OCI-LY1 (cell line): ENCODE measurements around the gene FFAR1.
A peak's percentile ranks its signal among the peaks of the same experiment; 100 is the strongest.

Experiments
- H2AFZ ChIP-seq: fragments of 200-600 bp; sonication (generic), shearing (Covaris generic); 2 replicates; pipeline ENCODE4 v1.6.0; 2014; ENCODE audit warnings: antibody characterized with exemption, mild to moderate bottlenecking, low read length
- H3F3A ChIP-seq: fragments of 200-600 bp; sonication (generic), shearing (Covaris generic); 2 replicates; pipeline ENCODE4 v1.6.0; 2014; ENCODE audit warnings: mild to moderate bottlenecking, antibody characterized with exemption, low read length, moderate library complexity; ENCODE audit not compliant: insufficient read depth
- H3K27ac ChIP-seq: fragments of 200-600 bp; sonication (generic); 2 replicates; pipeline ENCODE4 v1.5.1; 2014; ENCODE audit warnings: low read length, mixed run types, mild to moderate bottlenecking, low read depth; ENCODE audit not compliant: poor library complexity, severe bottlenecking
- H3K27me3 ChIP-seq: fragments of 200-600 bp; sonication (generic); 2 replicates; pipeline ENCODE4 v1.6.0; 2014; ENCODE audit warnings: antibody characterized with exemption, mild to moderate bottlenecking, low read length, moderate library complexity; ENCODE audit not compliant: insufficient read depth
- H3K36me3 ChIP-seq: fragments of 200-600 bp; sonication (generic); 2 replicates; pipeline ENCODE4 v1.6.1; 2014; ENCODE audit warnings: mild to moderate bottlenecking, antibody characterized with exemption, low read length, moderate library complexity, mixed read lengths; ENCODE audit not compliant: insufficient read depth
- H3K4me1 ChIP-seq: fragments of 200-600 bp; sonication (generic); 2 replicates; pipeline ENCODE4 v1.5.1; 2014; ENCODE audit warnings: mild to moderate bottlenecking, low read length, moderate library complexity; ENCODE audit not compliant: insufficient read depth, severe bottlenecking
- H3K4me2 ChIP-seq: fragments of 200-600 bp; sonication (generic), shearing (Covaris generic); 2 replicates; pipeline ENCODE4 v1.6.1; 2014; ENCODE audit warnings: low read length
- H3K4me3 ChIP-seq: fragments of 200-600 bp; sonication (generic); 2 replicates; pipeline ENCODE4 v1.5.1; 2014; ENCODE audit warnings: low read length, low read depth, mild to moderate bottlenecking, mixed read lengths; ENCODE audit not compliant: poor library complexity, severe bottlenecking
- H3K79me2 ChIP-seq: fragments of 200-600 bp; shearing (Covaris generic); 2 replicates; pipeline ENCODE4 v1.6.1; 2016; ENCODE audit warnings: mixed run types, low read length, mixed read lengths; ENCODE audit not compliant: insufficient read depth
- H3K9ac ChIP-seq: fragments of 200-600 bp; sonication (generic), shearing (Covaris generic); 2 replicates; pipeline ENCODE4 v1.6.1; 2014; ENCODE audit warnings: mild to moderate bottlenecking, low read length, mixed read lengths
- H3K9me2 ChIP-seq: fragments of 200-600 bp; sonication (generic), shearing (Covaris generic); 2 replicates; pipeline ENCODE4 v1.6.1; 2014; ENCODE audit warnings: low read depth, mild to moderate bottlenecking, low read length, mixed read lengths
- H3K9me3 ChIP-seq: fragments of 200-600 bp; shearing (Covaris generic); 2 replicates; pipeline ENCODE4 v1.6.1; 2014; ENCODE audit warnings: low read length, mixed read lengths
- H4K20me1 ChIP-seq: fragments of 200-600 bp; sonication (generic), shearing (Covaris generic); 2 replicates; pipeline ENCODE4 v1.6.0; 2016; ENCODE audit warnings: mild to moderate bottlenecking, low read length; ENCODE audit not compliant: insufficient read depth
- CTCF ChIP-seq: fragments of 200-600 bp; sonication (generic), shearing (Covaris generic); IDR thresholded peaks from 2 replicates; pipeline ENCODE4 v1.5.1; 2017; ENCODE audit warnings: mild to moderate bottlenecking, antibody characterized with exemption, low read length, moderate library complexity, mixed read lengths
- EZH2 ChIP-seq: fragments of 200-600 bp; sonication (generic), shearing (Covaris generic); IDR thresholded peaks from 2 replicates; pipeline ENCODE4 v1.8.0; 2017; ENCODE audit warnings: borderline replicate concordance, mixed run types, mild to moderate bottlenecking, antibody characterized with exemption, low read length, moderate library complexity, mixed read lengths

The FFAR1 gene

DNA sequence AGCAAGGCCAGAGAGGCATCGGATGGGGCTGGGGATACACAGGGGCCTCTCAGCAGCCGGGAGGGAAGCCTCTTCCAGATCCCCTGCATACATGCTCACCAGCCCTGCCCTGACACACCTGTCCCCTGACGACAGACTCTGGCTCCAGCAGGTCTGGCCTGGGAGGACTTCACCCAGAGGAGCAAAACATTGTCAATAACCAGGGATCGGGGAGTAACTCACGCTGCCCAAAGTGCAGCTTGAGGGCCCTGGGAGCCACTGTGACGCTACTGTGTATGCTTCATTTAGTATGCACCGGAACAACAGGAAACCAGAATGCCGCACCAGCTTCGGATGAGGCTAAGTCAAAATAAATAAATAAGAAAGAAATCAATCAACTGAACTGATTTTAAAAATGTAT is 31.1 kb upstream of the FFAR1 start:
- Histone ChIP-seq H3K4me1 (peaks cover 51% of the 10 kb centered on the region), H3K9me3 (no peaks in the 10 kb centered on the region), H3K79me2 (no peaks in the 10 kb centered on the region), H3K27ac (peak overlapping the region; percentile 69), H4K20me1 (no peaks in the 10 kb centered on the region), H3K27me3 (0 out of 2 replicates have a peak, but pooled peaks cover 3% of the 10 kb centered on the region), H2AFZ (no peak overlapping the region), H3K36me3 (no peaks in the 10 kb centered on the region), H3K4me2 (no peak overlapping the region), H3F3A (no peaks in the 10 kb centered on the region), H3K4me3 (no peak overlapping the region), H3K9me2 (no peaks in the 10 kb centered on the region), H3K9ac (no peak overlapping the region; the same call in 1 of the 2 replicates)
- TF ChIP-seq EZH2: no peak
- TF ChIP-seq CTCF: no peak

GRCh38 chr19:35317464-35318043 is 30.1 kb upstream of the FFAR1 start:
- Histone ChIP-seq H3K9me2 (no peaks in the 10 kb centered on the region), H2AFZ (no peak overlapping the region), H3K27me3 (0 out of 2 replicates have a peak, but pooled peaks cover 3% of the 10 kb centered on the region), H3K4me3 (no peak overlapping the region), H3K27ac (peak overlapping the region; percentile 69), H3K4me1 (peaks cover 51% of the 10 kb centered on the region), H3K9ac (no peak overlapping the region), H3K36me3 (no peaks in the 10 kb centered on the region; the same call in 1 of the 2 replicates), H3K4me2 (no peak overlapping the region), H3K79me2 (no peaks in the 10 kb centered on the region), H3F3A (no peaks in the 10 kb centered on the region), H4K20me1 (no peaks in the 10 kb centered on the region), H3K9me3 (no peaks in the 10 kb centered on the region)
- no peak for TF ChIP-seq CTCF
- no peak for TF ChIP-seq EZH2

DNA sequence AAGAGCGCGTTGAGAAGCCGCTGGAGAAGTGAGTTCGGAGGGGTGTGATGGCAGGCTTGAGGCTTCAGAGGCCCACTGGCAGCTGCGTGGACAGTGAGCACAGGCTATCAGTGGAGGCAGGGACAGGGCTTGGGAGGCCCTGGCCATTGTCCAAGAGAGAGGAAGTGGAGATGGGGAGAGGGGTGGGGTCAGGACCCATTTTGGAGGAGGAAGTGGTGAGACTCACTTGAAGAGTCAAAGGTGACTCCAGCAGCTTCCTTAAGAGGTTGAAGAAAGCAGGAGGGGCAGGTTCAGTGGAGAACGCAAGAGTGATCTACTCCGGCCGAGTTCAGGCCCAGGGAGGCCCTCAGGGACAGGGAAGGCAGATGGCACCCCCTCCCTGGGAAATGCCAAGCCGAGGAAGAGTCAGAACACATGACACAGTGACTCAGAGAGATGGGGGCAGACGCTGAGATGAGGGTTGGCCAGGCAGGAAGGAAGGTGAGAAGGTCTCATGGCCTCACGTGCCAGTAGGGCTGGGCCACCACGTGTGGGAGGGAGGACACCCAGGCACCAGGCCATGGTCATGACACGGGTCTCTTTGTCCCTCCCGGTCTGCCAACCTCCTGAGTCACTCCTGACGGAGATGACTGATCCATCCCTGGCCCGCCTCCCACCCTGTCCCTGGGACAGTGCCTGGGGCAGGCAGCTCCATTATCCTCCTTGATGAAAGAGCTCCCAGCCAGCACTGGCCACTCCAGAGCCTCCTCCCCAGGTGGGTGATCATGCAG is 28.8 kb upstream of the FFAR1 start:
- 0 out of 2 replicates have a peak, but pooled peaks cover 3% of the 10 kb centered on the region for H3K27me3 ChIP-seq
- H3K9me3 ChIP-seq: no peaks in the 10 kb centered on the region
- H4K20me1 ChIP-seq: no peaks in the 10 kb centered on the region
- H3K79me2 ChIP-seq: no peaks in the 10 kb centered on the region
- H3K4me1 ChIP-seq: peaks cover 61% of the 10 kb centered on the region
- H3K4me2 ChIP-seq: no peak overlapping the region
- no peak overlapping the region for H3K4me3 ChIP-seq
- H3K36me3 ChIP-seq: no peaks in the 10 kb centered on the region; the same call in 1 of the 2 replicates
- TF ChIP-seq EZH2: no peak
- TF ChIP-seq CTCF: no peak
- H2AFZ ChIP-seq: no peak overlapping the region
- peak overlapping the region; percentile 87 for H3K27ac ChIP-seq
- H3K9me2 ChIP-seq: no peaks in the 10 kb centered on the region
- H3F3A ChIP-seq: no peaks in the 10 kb centered on the region
- no peak overlapping the region; the same call in 1 of the 2 replicates for H3K9ac ChIP-seq
